LNCaP clone FGC (cell line): ENCODE data around the gene NEU1.
"Not testable (repeated sequence)": the region's sequence is repeated elsewhere in the genome, so short reads cannot be mapped to it uniquely, and the experiment has no call there.

Source experiments
- DNase-seq: peaks from one replicate; pipeline ENCODE4 v3.0.0-alpha.2; 2011; ENCODE audit warnings: low read depth
- H3K4me3 ChIP-seq: 2 replicates; pipeline ENCODE4 v1.5.1; 2011; ENCODE audit warnings: mild to moderate bottlenecking, low read depth, low read length, control low read depth
- CTCF ChIP-seq: IDR thresholded peaks from 2 replicates; pipeline ENCODE4 v1.5.1; 2012; ENCODE audit warnings: mild to moderate bottlenecking; ENCODE audit not compliant: control insufficient read depth, insufficient read depth; ENCODE audit errors: extremely low read depth

The NEU1 gene

GRCh38 chr6:31829633-31830283 is 32.9 kb downstream of the NEU1 start:
- H3K4me3 ChIP-seq = peak overlapping the region; percentile 83
- TF ChIP-seq CTCF = peak; percentile 29
- DNase-seq = no peak

GRCh38 chr6:31827286-31828079 is 35.1 kb downstream of the NEU1 start, which contains the start of gene HSPA1B:
TSS of gene HSPA1B (plus strand) at chr6:31827738. CDS start at chr6:31827951, 213 bp downstream.
- peak; percentile 100 for DNase-seq
- H3K4me3 ChIP-seq = peak within 1 kb of the TSS; percentile 78
- no peak for TF ChIP-seq CTCF

- DNase-seq = no peak
These were observed 35.8 kb downstream of the NEU1 start for GRCh38 chr6:31826793-31827285.

GRCh38 chr6:31825553-31825952 is 37.1 kb downstream of the NEU1 start:
- TF ChIP-seq CTCF = no peak
- peak overlapping the region; percentile 38 for H3K4me3 ChIP-seq
- no peak for DNase-seq

More at GRCh38 chr6:31826793-31827285, 35.8 kb downstream of the NEU1 start:
- H3K4me3 ChIP-seq = peak overlapping the region; percentile 60
- no peak for TF ChIP-seq CTCF

GRCh38 chr6:31823592-31824196 is 38.9 kb downstream of the NEU1 start:
- not testable (repeated sequence) for DNase-seq, H3K4me3 ChIP-seq

- peak overlapping the region; percentile 70 for H3K4me3 ChIP-seq
- no peak for TF ChIP-seq CTCF
- peak; percentile 47 for DNase-seq
These were observed 40.4 kb downstream of the NEU1 start for GRCh38 chr6:31822036-31822821.
